ENCODE results near the gene TSSC4.

TSSC4 gene

DNA sequence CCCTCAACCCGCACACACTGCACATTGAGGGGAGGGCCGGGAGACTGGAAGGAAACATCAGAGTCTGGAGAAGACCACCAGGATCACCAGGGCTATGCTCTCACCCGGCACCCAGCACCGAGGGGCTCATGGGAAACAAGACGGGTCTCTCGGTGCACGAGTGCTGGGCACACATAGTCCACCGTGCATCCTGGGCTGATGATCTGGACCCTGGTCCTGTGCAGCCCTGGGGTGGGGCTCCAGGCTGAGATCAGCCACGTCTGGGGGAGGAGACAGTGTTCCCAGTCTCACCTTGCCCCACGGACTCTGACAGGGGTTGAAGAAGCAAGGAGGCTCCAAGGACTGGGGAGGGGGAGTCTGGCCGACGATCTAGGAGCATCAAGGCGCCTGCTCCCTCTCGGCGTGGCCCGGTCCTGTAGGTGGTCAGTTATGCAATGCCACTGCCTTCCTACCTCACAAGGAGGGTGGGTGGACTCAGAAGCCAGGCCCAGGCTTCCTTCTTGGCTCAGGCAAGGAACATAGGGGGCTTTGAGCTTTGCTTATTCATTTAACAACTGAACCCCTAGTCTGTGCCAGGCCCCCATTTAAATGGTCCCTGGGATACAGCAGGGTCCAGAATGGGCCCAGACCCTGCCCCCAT is 34.9 kb upstream of the TSSC4 start:
- Histone ChIP-seq H3K4me3 (IDR thresholded peaks at IDR 0.05; ENCODE audit: insufficient read depth, low read depth, low read length) (no peak overlapping the region), H3K4me2 (no peak overlapping the region), H3K27ac (no peak overlapping the region), H3K36me3 (ENCODE audit: insufficient read depth) (no peaks in the 10 kb centered on the region), H3K9ac (no peak overlapping the region), H3K4me1 (ENCODE audit: low read depth, poor library complexity, severe bottlenecking) (no peaks in the 10 kb centered on the region), H3K79me2 (ENCODE audit: insufficient read depth, low read depth) (no peaks in the 10 kb centered on the region), H4K20me1 (ENCODE audit: insufficient read depth) (no peaks in the 10 kb centered on the region), H2AFZ (ENCODE audit: low read depth) (no peak overlapping the region), H3K27me3 (ENCODE audit: insufficient read depth, low read depth) (peaks cover 86% of the 10 kb centered on the region)
- TF ChIP-seq, protein P1, sequence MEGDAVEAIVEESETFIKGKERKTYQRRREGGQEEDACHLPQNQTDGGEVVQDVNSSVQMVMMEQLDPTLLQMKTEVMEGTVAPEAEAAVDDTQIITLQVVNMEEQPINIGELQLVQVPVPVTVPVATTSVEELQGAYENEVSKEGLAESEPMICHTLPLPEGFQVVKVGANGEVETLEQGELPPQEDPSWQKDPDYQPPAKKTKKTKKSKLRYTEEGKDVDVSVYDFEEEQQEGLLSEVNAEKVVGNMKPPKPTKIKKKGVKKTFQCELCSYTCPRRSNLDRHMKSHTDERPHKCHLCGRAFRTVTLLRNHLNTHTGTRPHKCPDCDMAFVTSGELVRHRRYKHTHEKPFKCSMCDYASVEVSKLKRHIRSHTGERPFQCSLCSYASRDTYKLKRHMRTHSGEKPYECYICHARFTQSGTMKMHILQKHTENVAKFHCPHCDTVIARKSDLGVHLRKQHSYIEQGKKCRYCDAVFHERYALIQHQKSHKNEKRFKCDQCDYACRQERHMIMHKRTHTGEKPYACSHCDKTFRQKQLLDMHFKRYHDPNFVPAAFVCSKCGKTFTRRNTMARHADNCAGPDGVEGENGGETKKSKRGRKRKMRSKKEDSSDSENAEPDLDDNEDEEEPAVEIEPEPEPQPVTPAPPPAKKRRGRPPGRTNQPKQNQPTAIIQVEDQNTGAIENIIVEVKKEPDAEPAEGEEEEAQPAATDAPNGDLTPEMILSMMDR (conservative IDR thresholded peaks at IDR 0.05; ENCODE audit: low read depth, low read length), result no peak

DNA sequence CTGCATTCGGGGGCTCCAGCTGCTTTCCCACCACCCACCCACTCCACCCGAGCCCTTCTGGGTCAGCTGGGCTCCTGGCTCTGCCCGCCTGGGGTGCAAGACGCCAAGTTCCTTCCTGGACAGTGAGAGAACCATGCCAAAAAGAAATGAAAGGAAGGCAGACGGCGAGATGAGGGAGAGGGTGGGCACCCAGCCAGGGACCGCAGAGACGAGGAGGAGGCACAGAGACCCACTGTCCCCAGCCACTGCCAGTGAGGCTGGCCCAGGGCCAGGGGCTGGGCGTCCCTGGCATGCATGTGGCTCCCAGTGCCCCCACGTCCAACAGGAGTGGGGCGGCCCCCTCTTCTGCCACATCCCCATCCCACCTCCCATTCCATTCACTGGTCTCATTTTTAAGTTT is 34.3 kb upstream of the TSSC4 start:
- no peaks in the 10 kb centered on the region for H3K4me1 ChIP-seq (ENCODE audit: low read depth, poor library complexity, severe bottlenecking)
- H3K79me2 ChIP-seq (ENCODE audit: insufficient read depth, low read depth), result no peaks in the 10 kb centered on the region
- H2AFZ ChIP-seq (ENCODE audit: low read depth), result no peak overlapping the region
- no peaks in the 10 kb centered on the region for H3K36me3 ChIP-seq (ENCODE audit: insufficient read depth)
- no peaks in the 10 kb centered on the region for H4K20me1 ChIP-seq (ENCODE audit: insufficient read depth)
- H3K9ac ChIP-seq, result no peak overlapping the region
- H3K4me2 ChIP-seq, result no peak overlapping the region
- H3K27ac ChIP-seq, result no peak overlapping the region
- TF ChIP-seq, protein P1 (conservative IDR thresholded peaks at IDR 0.05; ENCODE audit: low read depth, low read length), result no peak
- H3K27me3 ChIP-seq (ENCODE audit: insufficient read depth, low read depth), result peaks cover 86% of the 10 kb centered on the region
- H3K4me3 ChIP-seq (IDR thresholded peaks at IDR 0.05; ENCODE audit: insufficient read depth, low read depth, low read length), result no peak overlapping the region

GRCh38 chr11:2366733-2367132 is 33.8 kb upstream of the TSSC4 start:
- H3K79me2 ChIP-seq (ENCODE audit: insufficient read depth, low read depth), result no peaks in the 10 kb centered on the region
- H3K9ac ChIP-seq, result no peak overlapping the region
- no peaks in the 10 kb centered on the region for H3K4me1 ChIP-seq (ENCODE audit: low read depth, poor library complexity, severe bottlenecking)
- H3K27me3 ChIP-seq (ENCODE audit: insufficient read depth, low read depth), result peaks cover 86% of the 10 kb centered on the region
- H3K4me2 ChIP-seq, result no peak overlapping the region
- no peak overlapping the region for H3K4me3 ChIP-seq (IDR thresholded peaks at IDR 0.05; ENCODE audit: insufficient read depth, low read depth, low read length)
- TF ChIP-seq, protein P1 (conservative IDR thresholded peaks at IDR 0.05; ENCODE audit: low read depth, low read length), result no peak
- H3K27ac ChIP-seq, result no peak overlapping the region
- H2AFZ ChIP-seq (ENCODE audit: low read depth), result no peak overlapping the region
- H3K36me3 ChIP-seq (ENCODE audit: insufficient read depth), result no peaks in the 10 kb centered on the region
- no peaks in the 10 kb centered on the region for H4K20me1 ChIP-seq (ENCODE audit: insufficient read depth)

GRCh38 chr11:2367266-2368160 is 33.0 kb upstream of the TSSC4 start:
- H3K9ac ChIP-seq, result no peak overlapping the region
- H3K4me3 ChIP-seq (IDR thresholded peaks at IDR 0.05; ENCODE audit: insufficient read depth, low read depth, low read length), result no peak overlapping the region
- H3K36me3 ChIP-seq (ENCODE audit: insufficient read depth), result no peaks in the 10 kb centered on the region
- no peak overlapping the region for H3K4me2 ChIP-seq
- peaks cover 86% of the 10 kb centered on the region for H3K27me3 ChIP-seq (ENCODE audit: insufficient read depth, low read depth)
- TF ChIP-seq, protein P1 (conservative IDR thresholded peaks at IDR 0.05; ENCODE audit: low read depth, low read length), result no peak
- H3K27ac ChIP-seq, result no peak overlapping the region
- no peak overlapping the region for H2AFZ ChIP-seq (ENCODE audit: low read depth)
- H4K20me1 ChIP-seq (ENCODE audit: insufficient read depth), result no peaks in the 10 kb centered on the region
- H3K4me1 ChIP-seq (ENCODE audit: low read depth, poor library complexity, severe bottlenecking), result no peaks in the 10 kb centered on the region
- H3K79me2 ChIP-seq (ENCODE audit: insufficient read depth, low read depth), result no peaks in the 10 kb centered on the region
